ACC112 (cell line): Measurements from ENCODE around the gene FOXD1.
A peak's percentile ranks its signal among the peaks of the same experiment; 100 is the strongest.

Experiments
- H2AFZ ChIP-seq: fragments of 200-600 bp; sonication (generic); one replicate; pipeline ENCODE4 v1.6.0; 2017; ENCODE audit warnings: antibody characterized with exemption, low read length; ENCODE audit not compliant: unreplicated experiment
- H3K27ac ChIP-seq: fragments of 200-600 bp; sonication (generic); 2 replicates; pipeline ENCODE4 v1.5.1; 2014; ENCODE audit warnings: low read depth, mild to moderate bottlenecking, antibody characterized with exemption, low read length, moderate library complexity
- H3K27me3 ChIP-seq: fragments of 200-600 bp; sonication (generic); 2 replicates; pipeline ENCODE4 v1.6.1; 2014; ENCODE audit warnings: mild to moderate bottlenecking, antibody characterized with exemption, low read length, moderate library complexity, mixed read lengths; ENCODE audit not compliant: insufficient read depth
- H3K36me3 ChIP-seq: fragments of 200-600 bp; sonication (generic); 2 replicates; pipeline ENCODE4 v1.6.1; 2016; ENCODE audit warnings: mild to moderate bottlenecking, antibody characterized with exemption, low read length, moderate library complexity, mixed read lengths; ENCODE audit not compliant: insufficient read depth
- H3K4me1 ChIP-seq: fragments of 200-600 bp; sonication (generic); one replicate; pipeline ENCODE4 v1.6.1; 2016; ENCODE audit warnings: low read length, mixed read lengths; ENCODE audit not compliant: insufficient read depth, unreplicated experiment, control insufficient read depth
- H3K4me3 ChIP-seq: fragments of 200-600 bp; sonication (generic); 2 replicates; pipeline ENCODE4 v1.5.1; 2014; ENCODE audit warnings: mild to moderate bottlenecking, low read depth, low read length
- H3K79me2 ChIP-seq: fragments of 200-600 bp; sonication (generic); one replicate; pipeline ENCODE4 v1.6.0; 2016; ENCODE audit warnings: low read length; ENCODE audit not compliant: control insufficient read depth, unreplicated experiment, insufficient read depth

Gene FOXD1

DNA sequence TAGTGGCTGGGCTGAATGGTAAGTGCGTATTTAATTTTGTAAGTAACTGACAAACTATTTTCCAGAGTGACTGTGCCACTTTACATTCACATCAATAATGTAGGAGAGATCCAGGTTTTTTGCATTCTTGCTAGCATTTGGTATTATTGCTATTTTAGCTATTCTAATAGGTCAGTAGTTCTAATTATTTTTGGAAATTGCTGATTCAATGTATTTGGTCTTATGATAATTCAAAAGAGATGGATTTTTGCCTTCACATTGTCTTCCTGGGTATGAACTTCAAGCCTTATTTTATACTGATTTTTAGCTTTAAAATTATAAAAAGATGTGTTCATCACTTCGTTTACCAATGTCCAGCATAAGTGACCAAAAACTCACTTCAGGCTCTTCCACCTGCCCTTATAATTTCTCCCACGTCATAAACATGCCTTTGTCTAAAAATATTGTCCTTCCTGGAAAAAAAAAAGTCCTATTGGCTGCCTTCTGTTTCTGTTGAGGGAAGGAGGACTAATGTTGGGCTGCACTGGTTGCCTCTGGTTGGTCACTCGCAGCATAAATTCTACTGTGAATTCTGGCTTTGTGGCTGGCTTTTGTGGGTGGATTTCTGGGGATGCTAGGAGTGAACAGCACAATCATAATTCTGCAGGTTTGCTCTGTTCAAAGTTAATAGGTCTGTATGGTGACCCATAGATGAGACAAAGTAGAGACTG lies 15.2 kb downstream of the FOXD1 start:
- H2AFZ ChIP-seq = no peak overlapping the region
- H3K79me2 ChIP-seq = no peaks in the 10 kb centered on the region
- H3K4me3 ChIP-seq = no peak overlapping the region
- peaks cover 14% of the 10 kb centered on the region for H3K4me1 ChIP-seq
- H3K27me3 ChIP-seq = peaks cover 5% of the 10 kb centered on the region; the same call in 1 of the 2 replicates
- H3K36me3 ChIP-seq = no peaks in the 10 kb centered on the region
- no peak overlapping the region for H3K27ac ChIP-seq

DNA sequence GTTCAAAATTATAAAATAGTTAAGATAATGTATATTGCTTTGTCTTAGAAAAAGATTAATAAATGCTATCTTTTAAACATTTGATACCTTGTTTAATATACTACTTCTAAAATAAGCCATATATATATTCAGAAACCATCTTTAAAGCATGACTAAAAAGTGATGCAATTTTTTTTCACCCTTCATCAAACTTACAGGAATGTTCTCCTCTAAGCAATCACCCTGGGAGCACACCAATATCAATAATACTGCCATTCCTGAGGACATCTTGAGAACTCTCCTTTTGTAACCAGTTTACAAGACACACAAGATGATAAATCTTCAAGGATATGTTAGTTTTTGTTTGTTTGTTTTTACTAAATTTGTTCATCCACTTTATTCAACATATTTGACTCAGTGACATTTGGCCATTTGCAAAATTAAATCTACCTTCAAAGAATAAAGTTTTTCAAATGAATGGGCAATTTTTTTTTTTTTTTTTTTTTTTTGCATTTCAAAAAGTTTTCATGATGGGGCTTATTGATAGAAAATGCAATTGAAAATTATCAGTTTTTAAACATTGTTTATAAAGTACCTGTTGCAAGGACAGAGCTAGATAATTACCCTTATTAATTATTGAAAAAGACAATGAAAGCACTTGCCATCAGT lies 17.2 kb downstream of the FOXD1 start:
- H3K79me2 ChIP-seq = no peaks in the 10 kb centered on the region
- H2AFZ ChIP-seq = no peak overlapping the region
- H3K27ac ChIP-seq = no peak overlapping the region
- H3K4me1 ChIP-seq = peaks cover 3% of the 10 kb centered on the region
- no peak overlapping the region for H3K4me3 ChIP-seq
- H3K27me3 ChIP-seq = no peaks in the 10 kb centered on the region
- H3K36me3 ChIP-seq = no peaks in the 10 kb centered on the region

DNA sequence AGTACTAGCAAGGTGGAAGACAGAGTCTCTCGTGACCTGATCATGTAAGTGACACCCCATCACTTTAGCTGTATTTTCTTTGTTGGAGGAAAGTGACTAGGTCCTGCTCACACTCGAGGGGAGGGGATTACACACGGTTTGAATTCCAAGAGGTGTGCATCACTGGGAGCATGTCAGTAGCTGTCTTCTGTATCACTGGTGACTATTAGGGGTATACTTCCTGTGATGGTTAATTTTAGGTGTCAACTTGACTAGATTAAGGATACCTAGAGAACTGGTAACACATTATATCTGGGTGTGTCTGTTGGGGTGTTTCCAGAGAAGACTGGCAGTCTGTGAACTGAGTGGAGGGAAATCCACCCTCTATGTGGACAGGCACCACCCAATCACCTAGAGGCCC lies 22.5 kb downstream of the FOXD1 start:
- H3K36me3 ChIP-seq = no peaks in the 10 kb centered on the region
- no peak overlapping the region for H2AFZ ChIP-seq
- H3K27ac ChIP-seq = no peak overlapping the region
- H3K4me3 ChIP-seq = no peak overlapping the region
- H3K79me2 ChIP-seq = no peaks in the 10 kb centered on the region
- no peaks in the 10 kb centered on the region for H3K4me1 ChIP-seq
- H3K27me3 ChIP-seq = no peaks in the 10 kb centered on the region

GRCh38 chr5:73424556-73424977 lies 24.0 kb downstream of the FOXD1 start:
- Histone ChIP-seq H3K4me3 (no peak overlapping the region), H3K79me2 (no peaks in the 10 kb centered on the region), H3K27ac (no peak overlapping the region), H3K36me3 (no peaks in the 10 kb centered on the region), H3K4me1 (peaks cover 6% of the 10 kb centered on the region), H3K27me3 (no peaks in the 10 kb centered on the region), H2AFZ (no peak overlapping the region)

- H3K27me3 ChIP-seq = no peaks in the 10 kb centered on the region
- no peak overlapping the region for H3K4me3 ChIP-seq
- no peak overlapping the region for H2AFZ ChIP-seq
- no peak overlapping the region for H3K27ac ChIP-seq
- H3K4me1 ChIP-seq = peaks cover 15% of the 10 kb centered on the region
- H3K36me3 ChIP-seq = no peaks in the 10 kb centered on the region
- H3K79me2 ChIP-seq = no peaks in the 10 kb centered on the region
Measured at GRCh38 chr5:73422164-73422563, 26.4 kb downstream of the FOXD1 start.

- peaks cover 16% of the 10 kb centered on the region for H3K4me1 ChIP-seq
- no peaks in the 10 kb centered on the region for H3K36me3 ChIP-seq
- no peak overlapping the region for H3K27ac ChIP-seq
- no peaks in the 10 kb centered on the region for H3K27me3 ChIP-seq
- peak overlapping the region; percentile 73 for H3K4me3 ChIP-seq
- no peak overlapping the region for H2AFZ ChIP-seq
- no peaks in the 10 kb centered on the region for H3K79me2 ChIP-seq
Measured at GRCh38 chr5:73420666-73421065, 27.9 kb downstream of the FOXD1 start.

- H2AFZ ChIP-seq = peak overlapping the region; percentile 12
- no peaks in the 10 kb centered on the region for H3K36me3 ChIP-seq
- H3K27me3 ChIP-seq = no peaks in the 10 kb centered on the region
- peak overlapping the region; percentile 73 for H3K4me3 ChIP-seq
- no peaks in the 10 kb centered on the region for H3K79me2 ChIP-seq
- H3K4me1 ChIP-seq = peaks cover 16% of the 10 kb centered on the region
- H3K27ac ChIP-seq = no peak overlapping the region
Measured at GRCh38 chr5:73419465-73420390, 28.8 kb downstream of the FOXD1 start.

GRCh38 chr5:73419117-73419464 lies 29.5 kb downstream of the FOXD1 start:
- peak overlapping the region; percentile 12 for H2AFZ ChIP-seq
- no peaks in the 10 kb centered on the region for H3K36me3 ChIP-seq
- H3K4me1 ChIP-seq = peaks cover 16% of the 10 kb centered on the region
- no peak overlapping the region for H3K27ac ChIP-seq
- H3K27me3 ChIP-seq = no peaks in the 10 kb centered on the region
- H3K4me3 ChIP-seq = peak overlapping the region; percentile 73
- no peaks in the 10 kb centered on the region for H3K79me2 ChIP-seq

DNA sequence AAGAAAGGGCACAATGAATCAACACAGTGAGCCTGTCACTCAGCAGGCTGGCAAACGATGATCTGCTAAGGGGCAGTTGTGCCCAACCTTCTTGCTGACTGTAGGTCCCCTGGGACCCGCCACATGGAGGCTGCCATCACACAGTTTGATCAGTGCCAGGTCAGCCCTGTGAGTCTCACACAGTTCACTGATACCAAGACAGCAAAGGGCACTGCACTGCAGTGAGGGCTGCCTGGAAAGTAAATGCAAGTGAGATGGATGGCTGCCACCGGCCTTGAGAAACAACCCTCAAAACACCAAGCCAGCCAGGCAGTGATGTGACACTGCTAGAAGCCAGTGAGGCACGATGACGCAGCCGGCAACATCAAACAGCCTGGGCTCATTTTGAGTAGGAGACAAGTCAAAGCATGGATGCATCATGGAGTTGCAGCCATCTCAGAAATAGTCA lies 30.3 kb downstream of the FOXD1 start:
- Histone ChIP-seq H3K27ac (no peak overlapping the region), H2AFZ (no peak overlapping the region)

GRCh38 chr5:73417303-73418034 lies 31.1 kb downstream of the FOXD1 start:
- Histone ChIP-seq H3K36me3 (no peaks in the 10 kb centered on the region), H3K4me3 (no peak overlapping the region), H3K79me2 (no peaks in the 10 kb centered on the region), H3K27me3 (no peaks in the 10 kb centered on the region), H2AFZ (no peak overlapping the region), H3K4me1 (peaks cover 28% of the 10 kb centered on the region), H3K27ac (no peak overlapping the region)

More for the DNA sequence above, 30.3 kb downstream of the FOXD1 start:
- H3K4me1 ChIP-seq = peaks cover 20% of the 10 kb centered on the region
- no peaks in the 10 kb centered on the region for H3K36me3 ChIP-seq
- no peaks in the 10 kb centered on the region for H3K79me2 ChIP-seq
- H3K27me3 ChIP-seq = no peaks in the 10 kb centered on the region
- H3K4me3 ChIP-seq = no peak overlapping the region
